NOMO-1 treated with DMSO at 0.1 percent for 48 hours (cell line): ENCODE results near the gene P3H2.
"Not testable (repeated sequence)": the region's sequence is repeated elsewhere in the genome, so short reads cannot be mapped to it uniquely, and the experiment has no call there.

Experiments
- DNase-seq: peaks from one replicate; lab custom pipeline; 2025; ENCODE audit not compliant: unreplicated experiment; lab: John Stamatoyannopoulos, UW

Gene P3H2

GRCh38 chr3:189990826-189991225 is 129.9 kb downstream of the P3H2 start:
- DNase-seq: no peak

GRCh38 chr3:189988854-189989253 is 131.8 kb downstream of the P3H2 start:
- no peak for DNase-seq

GRCh38 chr3:189988322-189988721 is 132.4 kb downstream of the P3H2 start:
- DNase-seq: no peak

GRCh38 chr3:189985948-189986347 is 134.7 kb downstream of the P3H2 start:
- no peak for DNase-seq

GRCh38 chr3:189983612-189984011 is 137.1 kb downstream of the P3H2 start:
- no peak for DNase-seq

GRCh38 chr3:189982321-189982945 is 138.3 kb downstream of the P3H2 start:
- no peak for DNase-seq

GRCh38 chr3:189981668-189982067 is 139.0 kb downstream of the P3H2 start:
- no peak for DNase-seq

GRCh38 chr3:189978753-189979152 is 141.9 kb downstream of the P3H2 start:
- DNase-seq: no peak

GRCh38 chr3:189977174-189977573 is 143.5 kb downstream of the P3H2 start:
- no peak for DNase-seq

- DNase-seq: no peak
Observed at GRCh38 chr3:189975391-189975990, 145.2 kb downstream of the P3H2 start.

GRCh38 chr3:189974359-189974758 is 146.3 kb downstream of the P3H2 start:
- no peak for DNase-seq

GRCh38 chr3:189967254-189967865 is 153.3 kb downstream of the P3H2 start:
- peak; percentile 66 for DNase-seq

GRCh38 chr3:189966843-189967242 is 153.9 kb downstream of the P3H2 start:
- no peak for DNase-seq

GRCh38 chr3:189964623-189965332 is 155.9 kb downstream of the P3H2 start:
- no peak for DNase-seq

GRCh38 chr3:189962466-189962865 is 158.2 kb downstream of the P3H2 start:
- no peak for DNase-seq

GRCh38 chr3:189961522-189962161 is 159.1 kb downstream of the P3H2 start:
- DNase-seq: peak; percentile 84

GRCh38 chr3:189961086-189961485 is 159.6 kb downstream of the P3H2 start:
- not testable (repeated sequence) for DNase-seq

GRCh38 chr3:189954733-189955665 is 165.7 kb downstream of the P3H2 start:
- DNase-seq: no peak

- no peak for DNase-seq
Observed at GRCh38 chr3:189953551-189953950, 167.1 kb downstream of the P3H2 start.

GRCh38 chr3:189952272-189952671 is 168.4 kb downstream of the P3H2 start:
- DNase-seq: no peak
